Lung (tissue), 12 donors: ENCODE data around the gene LDB2. TPM values are rescaled to one million over a fixed set of nuclear protein-coding genes. Genes with fewer than 3 reads are reported as not detected.

Experiments used
- ATAC-seq: fragments of 200-7000 bp; cut with Tn5 transposase; one replicate; pipeline ENCODE4 v1.9.1; 2020; ENCODE audit warnings: moderate number of reproducible peaks; ENCODE audit not compliant: insufficient read depth, low FRiP score
- DNase-seq, 3 donors: peaks; one replicate each; pipeline ENCODE4 v3.0.0-alpha.2; 2013 to 2017
- H3K27ac ChIP-seq, 2 donors: one replicate each; pipeline ENCODE4 v1.5.1; 2013; ENCODE audit warnings: mild to moderate bottlenecking in 2 of 2, moderate library complexity in 2 of 2, control low read depth in 1 of 2, inconsistent platforms in 1 of 2, low read depth in 1 of 2, low read length in 1 of 2
- H3K27me3 ChIP-seq, 3 donors: one replicate each; pipeline ENCODE4 v1.5.1; 2013; ENCODE audit warnings: low read length in 2 of 3; ENCODE audit not compliant: control insufficient read depth in 3 of 3, insufficient read depth in 3 of 3
- H3K36me3 ChIP-seq, 4 donors: one replicate each; pipeline ENCODE4 v1.5.1; 2013; ENCODE audit warnings: low read length in 4 of 4, mild to moderate bottlenecking in 1 of 4, moderate library complexity in 1 of 4; ENCODE audit not compliant: control insufficient read depth in 4 of 4, insufficient read depth in 4 of 4
- H3K4me1 ChIP-seq, 5 donors: one replicate each; pipeline ENCODE4 v1.5.1; 2013; ENCODE audit warnings: low read length in 5 of 5, mild to moderate bottlenecking in 2 of 5, moderate library complexity in 1 of 5; ENCODE audit not compliant: control insufficient read depth in 5 of 5, insufficient read depth in 5 of 5
- H3K4me3 ChIP-seq: one replicate; pipeline ENCODE4 v1.5.1; 2013; ENCODE audit warnings: mild to moderate bottlenecking, control low read depth, moderate library complexity
- H3K9ac ChIP-seq, 2 donors: one replicate each; pipeline ENCODE4 v1.5.1; 2013; ENCODE audit warnings: low read length in 2 of 2, control low read depth in 1 of 2; ENCODE audit not compliant: insufficient read depth in 1 of 2
- H3K9me3 ChIP-seq, 4 donors: one replicate each; pipeline ENCODE4 v1.5.1; 2013; ENCODE audit warnings: low read length in 3 of 4, mild to moderate bottlenecking in 1 of 4, moderate library complexity in 1 of 4; ENCODE audit not compliant: control insufficient read depth in 4 of 4, insufficient read depth in 3 of 4
- CTCF ChIP-seq: IDR thresholded peaks from 2 replicates; pipeline ENCODE4 v1.5.1; 2012; ENCODE audit warnings: mild to moderate bottlenecking; ENCODE audit errors: control extremely low read depth, extremely low read depth
- WGBS, 2 donors: extraction: QIAGEN DNeasy Blood & Tissue Kit; methylation state at CpG; one replicate each; pipeline ENCODE4 v1.1.7; 2013; 5-methylcytosine and 5-hydroxymethylcytosine counted together
- polyA plus RNA-seq, 2 donors: library from polyadenylated mRNA; stranded (reverse); fragments of 200-250 nt; gene quantifications; one replicate each; pipeline ENCODE4 v1.2.1, GENCODE V29; 2013
- total RNA-seq, 2 donors: library from RNA; depleted of rRNA in 1 of 2; stranded (reverse); fragments of >200 nt in 1 of 2; gene quantifications; one replicate each; pipeline ENCODE4 v1.2.1, GENCODE V29; 2014 to 2021
- donor health status: control.
- donor health status: control.
- donor health status: Bipolar disorder and iron deficiency.
- donor health status: healthy.
- donor health status: DM: yes; HTN: yes; CAD: no.

LDB2 gene
- total and polyA plus RNA-seq, 4 donors = 18.1 to 147 (median 46.1) TPM

- no peak overlapping the region for H3K9ac ChIP-seq
- no peak for DNase-seq
- TF ChIP-seq CTCF = no peak
- H3K4me1 ChIP-seq = peaks cover 0 to 11% (median 1%) of the 10 kb centered on the region in 5 donors
- H3K4me3 ChIP-seq = no peak overlapping the region
- H3K36me3 ChIP-seq = peaks cover 0 to 2% (median 0%) of the 10 kb centered on the region in 4 donors
- no peak overlapping the region for H3K27ac ChIP-seq
- no peaks in the 10 kb centered on the region for H3K9me3 ChIP-seq
- H3K27me3 ChIP-seq = no peaks in the 10 kb centered on the region
- no peak for ATAC-seq
Measured at GRCh38 chr4:16713271-16713670, 185.2 kb downstream of the LDB2 start.

- H3K36me3 ChIP-seq = peaks cover 0 to 2% (median 0%) of the 10 kb centered on the region in 4 donors
- H3K9me3 ChIP-seq = no peaks in the 10 kb centered on the region
- no peak for DNase-seq
- H3K27ac ChIP-seq = no peak overlapping the region
- H3K9ac ChIP-seq = no peak overlapping the region
- ATAC-seq = no peak
- no peaks in the 10 kb centered on the region for H3K27me3 ChIP-seq
- no peak for TF ChIP-seq CTCF
- peaks cover 0 to 5% (median 1%) of the 10 kb centered on the region in 5 donors for H3K4me1 ChIP-seq
- WGBS, 2 donors = 46 to 80% methylated on average over 3 of the region's 3 CpGs
- H3K4me3 ChIP-seq = no peak overlapping the region
Measured at GRCh38 chr4:16710198-16710597, 188.2 kb downstream of the LDB2 start.

GRCh38 chr4:16707874-16708273 is 190.6 kb downstream of the LDB2 start:
- no peak for TF ChIP-seq CTCF
- no peak for ATAC-seq
- Histone ChIP-seq H3K4me1 (peaks cover 0 to 5% (median 1%) of the 10 kb centered on the region in 5 donors), H3K9me3 (no peaks in the 10 kb centered on the region), H3K36me3 (no peaks in the 10 kb centered on the region), H3K4me3 (no peak overlapping the region), H3K9ac (no peak overlapping the region), H3K27ac (no peak overlapping the region), H3K27me3 (no peaks in the 10 kb centered on the region)
- DNase-seq = no peak
- WGBS, 2 donors = 69 to 85% methylated on average over 4 of the region's 4 CpGs

- Histone ChIP-seq H3K36me3 (no peaks in the 10 kb centered on the region), H3K9me3 (no peaks in the 10 kb centered on the region), H3K27ac (no peak overlapping the region), H3K4me3 (no peak overlapping the region), H3K27me3 (no peaks in the 10 kb centered on the region), H3K9ac (no peak overlapping the region), H3K4me1 (peaks cover 0 to 5% (median 3%) of the 10 kb centered on the region in 5 donors)
- no peak for DNase-seq
- ATAC-seq = no peak
- no peak for TF ChIP-seq CTCF
- WGBS, 2 donors = 82 to 93% methylated on average over 6 of the region's 6 CpGs
Measured at GRCh38 chr4:16706251-16706650, 192.2 kb downstream of the LDB2 start.
